Fibroblast of pulmonary artery (primary cell): ENCODE data around the gene SPNS2.

Source experiments
- DNase-seq: peaks from one replicate; pipeline ENCODE4 v3.0.0-alpha.2; 2010; ENCODE audit warnings: low read depth
- H3K4me3 ChIP-seq: replicated peaks from 2 replicates; pipeline ENCODE4 v1.5.1; 2011; ENCODE audit warnings: low read depth, mild to moderate bottlenecking, control low read depth, low read length, moderate library complexity
- TF ChIP-seq, protein P1 (sequence below): IDR thresholded peaks from 2 replicates; pipeline ENCODE4 v1.5.1; 2011; ENCODE audit warnings: mild to moderate bottlenecking, control low read depth, low read length, inconsistent platforms; ENCODE audit errors: missing control alignments

The SPNS2 gene

GRCh38 chr17:4497101-4497824, 1.4 kb upstream of the SPNS2 start:
- H3K4me3 ChIP-seq, result no peak overlapping the region
- TF ChIP-seq, protein P1, sequence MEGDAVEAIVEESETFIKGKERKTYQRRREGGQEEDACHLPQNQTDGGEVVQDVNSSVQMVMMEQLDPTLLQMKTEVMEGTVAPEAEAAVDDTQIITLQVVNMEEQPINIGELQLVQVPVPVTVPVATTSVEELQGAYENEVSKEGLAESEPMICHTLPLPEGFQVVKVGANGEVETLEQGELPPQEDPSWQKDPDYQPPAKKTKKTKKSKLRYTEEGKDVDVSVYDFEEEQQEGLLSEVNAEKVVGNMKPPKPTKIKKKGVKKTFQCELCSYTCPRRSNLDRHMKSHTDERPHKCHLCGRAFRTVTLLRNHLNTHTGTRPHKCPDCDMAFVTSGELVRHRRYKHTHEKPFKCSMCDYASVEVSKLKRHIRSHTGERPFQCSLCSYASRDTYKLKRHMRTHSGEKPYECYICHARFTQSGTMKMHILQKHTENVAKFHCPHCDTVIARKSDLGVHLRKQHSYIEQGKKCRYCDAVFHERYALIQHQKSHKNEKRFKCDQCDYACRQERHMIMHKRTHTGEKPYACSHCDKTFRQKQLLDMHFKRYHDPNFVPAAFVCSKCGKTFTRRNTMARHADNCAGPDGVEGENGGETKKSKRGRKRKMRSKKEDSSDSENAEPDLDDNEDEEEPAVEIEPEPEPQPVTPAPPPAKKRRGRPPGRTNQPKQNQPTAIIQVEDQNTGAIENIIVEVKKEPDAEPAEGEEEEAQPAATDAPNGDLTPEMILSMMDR, result no peak
- no peak for DNase-seq

DNA sequence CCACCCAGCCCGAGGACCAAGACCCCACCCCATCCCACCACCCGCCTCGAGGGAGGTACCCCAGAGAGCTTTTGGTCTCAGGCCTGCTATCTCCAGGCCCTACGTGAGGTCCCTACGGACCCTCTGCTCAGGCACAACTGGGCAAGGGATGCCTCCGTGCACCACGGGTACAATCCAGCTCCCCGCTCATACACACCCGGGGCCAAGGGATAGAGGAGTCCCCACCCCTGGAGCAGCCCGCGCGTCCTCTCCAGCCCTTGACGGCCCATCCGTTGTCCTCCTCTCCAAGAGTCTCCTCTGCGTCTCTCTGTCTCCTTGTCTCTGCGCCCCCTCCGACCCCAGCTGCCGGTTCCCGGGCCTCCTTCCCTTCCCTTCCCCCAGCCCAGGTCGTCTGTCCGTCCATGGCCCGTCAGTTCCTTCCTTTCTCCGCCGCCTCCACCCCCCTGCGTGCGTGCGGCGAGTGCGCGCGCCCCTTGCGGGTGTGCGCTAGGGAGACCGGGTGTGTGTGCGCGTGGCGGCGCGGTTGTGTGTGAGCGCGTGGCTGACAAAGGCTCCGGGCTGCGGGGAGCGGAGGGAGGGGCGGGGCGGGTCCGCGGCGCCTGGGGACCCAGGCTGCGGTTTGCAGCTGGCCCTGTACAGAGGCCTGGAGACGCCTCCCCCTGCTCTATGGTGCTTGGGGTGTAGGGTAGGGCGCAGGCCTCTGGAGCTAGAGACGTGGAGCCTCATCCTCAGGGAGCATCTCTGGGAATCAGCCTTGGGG, 930 bp downstream of the SPNS2 start:
- DNase-seq, result no peak
- no peak overlapping the region for H3K4me3 ChIP-seq
- TF ChIP-seq, protein P1, result no peak

DNA sequence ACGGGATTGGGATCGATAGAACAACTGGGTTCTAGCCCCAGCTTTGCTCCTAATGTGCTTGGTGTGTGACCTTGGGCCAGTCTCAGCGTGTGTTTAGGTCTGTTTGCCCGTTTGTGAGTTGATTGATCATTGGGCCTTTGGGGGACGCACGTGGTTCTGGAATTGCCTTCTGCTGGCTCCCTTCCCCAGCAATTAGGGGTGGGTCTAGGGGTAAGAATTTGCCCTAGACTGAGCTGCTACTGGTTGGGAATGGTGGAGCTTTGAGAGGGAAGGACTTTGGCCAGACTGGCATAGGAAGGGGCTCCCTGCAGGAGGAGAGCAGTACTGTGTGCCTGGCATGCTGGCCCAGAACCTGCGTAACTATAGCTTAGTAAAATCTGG, 1.5 kb downstream of the SPNS2 start:
- TF ChIP-seq, protein P1, result no peak
- H3K4me3 ChIP-seq, result no peak overlapping the region
- DNase-seq, result no peak

GRCh38 chr17:4501295-4501949, 2.7 kb downstream of the SPNS2 start:
- no peak overlapping the region for H3K4me3 ChIP-seq
- TF ChIP-seq, protein P1, result no peak
- DNase-seq, result no peak

DNA sequence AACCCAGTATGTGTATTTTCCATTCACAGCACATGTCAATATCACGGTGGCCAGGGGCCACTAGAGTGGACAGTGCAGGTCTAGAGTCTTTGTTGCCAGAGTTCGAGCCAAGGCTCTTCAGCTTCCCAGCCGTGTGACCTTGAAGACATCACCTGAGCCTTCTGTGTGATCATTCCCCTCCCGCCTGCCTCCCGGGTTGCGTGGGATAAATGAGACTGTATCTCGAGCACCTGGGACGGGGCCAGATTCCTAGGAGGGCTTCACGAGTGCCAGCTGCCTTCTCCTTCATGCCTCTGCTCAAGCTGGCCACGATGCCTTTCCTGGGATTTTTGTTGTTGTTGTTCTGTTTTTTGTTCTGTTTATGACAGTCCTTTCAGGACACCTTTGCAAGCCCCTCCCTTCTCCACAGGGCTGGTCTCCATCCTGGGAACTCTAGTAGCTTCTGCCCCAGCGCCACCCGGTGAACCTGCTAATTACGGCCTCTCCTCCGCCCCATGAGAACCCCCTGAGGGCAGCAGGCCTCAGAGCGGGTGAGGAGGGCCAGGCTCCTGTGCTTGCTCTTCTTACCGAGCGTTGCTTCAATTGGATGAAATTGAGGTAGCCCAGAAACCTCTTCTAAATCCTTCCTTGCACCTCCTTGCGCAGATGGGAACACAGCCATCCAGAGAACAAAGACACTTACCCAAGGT, 3.9 kb downstream of the SPNS2 start:
- DNase-seq, result no peak
- H3K4me3 ChIP-seq, result no peak overlapping the region
- TF ChIP-seq, protein P1, result no peak

GRCh38 chr17:4503283-4504025, 4.8 kb downstream of the SPNS2 start:
- DNase-seq, result no peak
- H3K4me3 ChIP-seq, result no peak overlapping the region
- TF ChIP-seq, protein P1, result no peak
